ENCODE measurements around the gene OR8D4.
"Not testable (repeated sequence)": the region's sequence is repeated elsewhere in the genome, so short reads cannot be mapped to it uniquely, and the experiment has no call there.

Gene OR8D4

GRCh38 chr11:123901867-123902266 is at the start of gene OR8D4:
OR8D4 (plus strand) TSS chr11:123902167; CDS start chr11:123906432, 4,265 bp downstream.
- DNase-seq (ENCODE audit: low read depth) = no peak

GRCh38 chr11:123852321-123852720 is 49.6 kb upstream of the OR8D4 start:
- DNase-seq (ENCODE audit: low read depth) = no peak

GRCh38 chr11:123853038-123853437 is 48.9 kb upstream of the OR8D4 start:
- no peak for DNase-seq (ENCODE audit: low read depth)

GRCh38 chr11:123856444-123856843 is 45.5 kb upstream of the OR8D4 start:
- DNase-seq (ENCODE audit: low read depth) = no peak

- no peak for DNase-seq (ENCODE audit: low read depth)
Measured at GRCh38 chr11:123859731-123860130, 42.2 kb upstream of the OR8D4 start.

GRCh38 chr11:123865293-123865692 is 36.7 kb upstream of the OR8D4 start:
- DNase-seq (ENCODE audit: low read depth) = not testable (repeated sequence)

- DNase-seq (ENCODE audit: low read depth) = not testable (repeated sequence)
Measured at GRCh38 chr11:123867795-123868194, 34.2 kb upstream of the OR8D4 start.

GRCh38 chr11:123880912-123881311 is 21.1 kb upstream of the OR8D4 start:
- no peak for DNase-seq (ENCODE audit: low read depth)

GRCh38 chr11:123885570-123885969 is 16.4 kb upstream of the OR8D4 start, which contains the start of gene TMEM225:
TMEM225 (minus strand) TSS chr11:123885670; CDS start chr11:123885425, 245 bp downstream.
- DNase-seq (ENCODE audit: low read depth) = no peak

GRCh38 chr11:123892031-123892430 is 9.9 kb upstream of the OR8D4 start:
- DNase-seq (ENCODE audit: low read depth) = no peak

- DNase-seq (ENCODE audit: low read depth) = no peak
Measured at GRCh38 chr11:123899792-123900191, 2.2 kb upstream of the OR8D4 start.

- DNase-seq (ENCODE audit: low read depth) = no peak
Measured at GRCh38 chr11:123903932-123904331, 2.0 kb downstream of the OR8D4 start.

- no peak for DNase-seq (ENCODE audit: low read depth)
Measured at GRCh38 chr11:123904932-123905331, 3.0 kb downstream of the OR8D4 start.

- no peak for DNase-seq (ENCODE audit: low read depth)
Measured at GRCh38 chr11:123905826-123906225, 3.9 kb downstream of the OR8D4 start.

GRCh38 chr11:123920943-123921342 is 19.0 kb downstream of the OR8D4 start:
- DNase-seq (ENCODE audit: low read depth) = no peak

GRCh38 chr11:123924027-123924426 is 22.1 kb downstream of the OR8D4 start:
- DNase-seq (ENCODE audit: low read depth) = no peak

- no peak for DNase-seq (ENCODE audit: low read depth)
Measured at GRCh38 chr11:123939317-123939716, 37.4 kb downstream of the OR8D4 start, which contains the start of gene OR4D5. OR4D5 (plus strand) TSS chr11:123939617; CDS start chr11:123939617, 0 bp downstream.

- no peak for DNase-seq (ENCODE audit: low read depth)
Measured at GRCh38 chr11:123942413-123942812, 40.4 kb downstream of the OR8D4 start.

- DNase-seq (ENCODE audit: low read depth) = no peak
Measured at GRCh38 chr11:123943738-123944137, 41.8 kb downstream of the OR8D4 start, which contains the start of gene OR6T1. OR6T1 (minus strand) TSS chr11:123943838; CDS start chr11:123943838, 0 bp downstream.

GRCh38 chr11:123945132-123945531 is 43.2 kb downstream of the OR8D4 start:
- DNase-seq (ENCODE audit: low read depth) = no peak

- no peak for DNase-seq (ENCODE audit: low read depth)
Measured at GRCh38 chr11:123956752-123957151, 54.8 kb downstream of the OR8D4 start.
